WERI-Rb-1 (cell line): ENCODE results near the gene TTC33.

Experiments used
- DNase-seq: peaks from one replicate; pipeline ENCODE4 v3.0.0-alpha.2; 2020
- H3K27ac ChIP-seq: fragments of 250-450 bp; sonication (Bioruptor Pico); 2 replicates; pipeline ENCODE4 v1.5.1; 2020; ENCODE audit warnings: mild to moderate bottlenecking, moderate library complexity
- H3K27me3 ChIP-seq: fragments of 250-450 bp; sonication (Bioruptor Pico); 2 replicates; pipeline ENCODE4 v1.5.1; 2021; ENCODE audit warnings: mild to moderate bottlenecking, low read depth, moderate library complexity; ENCODE audit not compliant: insufficient read depth, severe bottlenecking
- H3K36me3 ChIP-seq: fragments of 250-450 bp; sonication (Bioruptor Pico); 2 replicates; pipeline ENCODE4 v1.5.1; 2020; ENCODE audit warnings: mild to moderate bottlenecking, moderate library complexity
- H3K4me3 ChIP-seq: 2 replicates; pipeline ENCODE4 v1.5.1; 2011; ENCODE audit warnings: low read depth, mild to moderate bottlenecking, control low read depth, low read length
- H3K9me3 ChIP-seq: fragments of 250-450 bp; sonication (Bioruptor Pico); 2 replicates; pipeline ENCODE4 v1.5.1; 2021; ENCODE audit warnings: mild to moderate bottlenecking, moderate library complexity; ENCODE audit not compliant: severe bottlenecking
- CTCF ChIP-seq: IDR thresholded peaks from 2 replicates; pipeline ENCODE4 v1.5.1; 2011; ENCODE audit warnings: low read depth, mild to moderate bottlenecking, control low read depth, inconsistent platforms, low read length

Gene TTC33

GRCh38 chr5:40489421-40489820, 266.3 kb downstream of the TTC33 start:
- no peaks in the 10 kb centered on the region for H3K27me3 ChIP-seq
- no peak overlapping the region for H3K27ac ChIP-seq
- no peak for TF ChIP-seq CTCF
- no peak for DNase-seq
- no peaks in the 10 kb centered on the region for H3K36me3 ChIP-seq
- no peak overlapping the region for H3K4me3 ChIP-seq
- H3K9me3 ChIP-seq, result no peaks in the 10 kb centered on the region

GRCh38 chr5:40486437-40487275, 269.1 kb downstream of the TTC33 start:
- no peaks in the 10 kb centered on the region for H3K9me3 ChIP-seq
- no peak for TF ChIP-seq CTCF
- no peak overlapping the region for H3K4me3 ChIP-seq
- no peaks in the 10 kb centered on the region for H3K27me3 ChIP-seq
- H3K27ac ChIP-seq, result no peak overlapping the region
- H3K36me3 ChIP-seq, result no peaks in the 10 kb centered on the region
- no peak for DNase-seq

- H3K4me3 ChIP-seq, result no peak overlapping the region
- H3K36me3 ChIP-seq, result no peaks in the 10 kb centered on the region
- H3K27ac ChIP-seq, result no peak overlapping the region
- no peaks in the 10 kb centered on the region for H3K9me3 ChIP-seq
- no peak for TF ChIP-seq CTCF
- DNase-seq, result no peak
- H3K27me3 ChIP-seq, result no peaks in the 10 kb centered on the region
Observed at GRCh38 chr5:40485021-40485998, 270.5 kb downstream of the TTC33 start.

GRCh38 chr5:40484495-40484894, 271.3 kb downstream of the TTC33 start:
- Histone ChIP-seq H3K27ac (no peak overlapping the region), H3K36me3 (no peaks in the 10 kb centered on the region), H3K27me3 (no peaks in the 10 kb centered on the region), H3K9me3 (no peaks in the 10 kb centered on the region), H3K4me3 (no peak overlapping the region)
- DNase-seq, result no peak
- no peak for TF ChIP-seq CTCF

- no peaks in the 10 kb centered on the region for H3K36me3 ChIP-seq
- H3K4me3 ChIP-seq, result no peak overlapping the region
- H3K27ac ChIP-seq, result no peak overlapping the region
- TF ChIP-seq CTCF, result no peak
- H3K27me3 ChIP-seq, result no peaks in the 10 kb centered on the region
- no peak for DNase-seq
- no peaks in the 10 kb centered on the region for H3K9me3 ChIP-seq
Observed at GRCh38 chr5:40483316-40483715, 272.4 kb downstream of the TTC33 start.
